ENCODE measurements around the gene CDK18. TPM values are rescaled to one million over a fixed set of nuclear protein-coding genes. Genes with fewer than 3 reads are reported as not detected.
A peak's percentile ranks its signal among the peaks of the same experiment; 100 is the strongest.

The CDK18 gene
- total and polyA plus RNA-seq, 9 of the 15 experiments (the other 6 are each of a cell fraction or from before 2014, with no cell fraction given), result 0.05 to 0.69 (median 0.17) TPM; not detected in 2

GRCh38 chr1:205456383-205456867 lies 48.0 kb upstream of the CDK18 start:
- DNase-seq (ENCODE audit: extremely low read depth in 1 of 4, low spot score in 3 of 4) (no peak), FAIRE-seq (no peak), ATAC-seq (no peak)
- H3K79me2 ChIP-seq (ENCODE audit: control insufficient read depth, insufficient read depth, low read length), result no peaks in the 10 kb centered on the region
- peaks cover 5% of the 10 kb centered on the region; the same call in 1 of the 2 replicates for H4K20me1 ChIP-seq (replicated peaks; ENCODE audit: control insufficient read depth, insufficient read depth, low read length)
- no peak overlapping the region for H2AFZ ChIP-seq (ENCODE audit: low read depth, low read length)
- H3K27me3 ChIP-seq (ENCODE audit: control insufficient read depth in 2 of 2, insufficient read depth in 2 of 2, low read length in 2 of 2), result peaks cover 35 to 62% of the 10 kb centered on the region in 2 experiments
- H3K36me3 ChIP-seq (ENCODE audit: control insufficient read depth, insufficient read depth, low read length), result no peaks in the 10 kb centered on the region
- no TSS peak for BruUV-seq (replicated peaks)
- no peak overlapping the region for H3K4me2 ChIP-seq (ENCODE audit: insufficient read depth, low read length)
- H3K27ac ChIP-seq (ENCODE audit: extremely low read depth, low read depth, low read length), result no peak overlapping the region
- in situ Hi-C loops (cut with MboI) (no loop called here), intact Hi-C loops (cut with micrococcal nuclease) (no loop called here)
- peaks cover 0 to 17% of the 10 kb centered on the region in 2 experiments; a peak in 3 of 5 replicates for H3K4me1 ChIP-seq (replicated peaks in 1 of 2; ENCODE audit: control insufficient read depth in 2 of 2, insufficient read depth in 2 of 2, low read length in 2 of 2)
- no peak overlapping the region for H3K4me3 ChIP-seq
- POLR2A ChIA-PET, result interaction anchor here (0.6 kb wide), 1 partner anchor 92 kb away, joined by 3 read pairs; no protein-coding TSS in a partner anchor
- H3K9ac ChIP-seq (ENCODE audit: insufficient read depth in 1 of 2, low read depth in 2 of 2, low read length in 2 of 2), result no peak overlapping the region
- H3K9me1 ChIP-seq (ENCODE audit: control insufficient read depth, insufficient read depth, low read length), result no peaks in the 10 kb centered on the region
- H3K9me3 ChIP-seq (replicated peaks; ENCODE audit: control insufficient read depth, insufficient read depth, low read depth, low read length), result no peaks in the 10 kb centered on the region
- 34% methylated on average over 46 of the region's 47 CpGs for WGBS (ENCODE audit: insufficient coverage, low coverage, missing lambda C conversion rate)
- CTCF ChIA-PET (ENCODE audit: low intra/inter-chr PET ratio), result no interaction called here
- TF ChIP-seq HDAC6 (IDR thresholded peaks at IDR 0.05; ENCODE audit: low read depth, low read length) (0 out of 2 replicates have a peak, but pooled peaks have one; percentile 50), NCOR1 (IDR thresholded peaks at IDR 0.05) (no peak), ZNF444 (CRISPR knock-in tag; IDR thresholded peaks at IDR 0.05) (no peak), RREB1 (CRISPR knock-in tag; IDR thresholded peaks at IDR 0.05) (no peak), ZNF184 (CRISPR knock-in tag; IDR thresholded peaks at IDR 0.05) (no peak), RBM14 (IDR thresholded peaks at IDR 0.05; ENCODE audit: borderline replicate concordance, insufficient read depth, low read depth, low read length) (0 out of 2 replicates have a peak, but pooled peaks have one; percentile 11), CGGBP1 (CRISPR knock-in tag; IDR thresholded peaks at IDR 0.05) (no peak)
